ENCODE results near the gene INTS11. TPM values are rescaled to one million over a fixed set of nuclear protein-coding genes. Genes with fewer than 3 reads are reported as not detected.

INTS11 gene
- total and polyA plus RNA-seq, 9 of the 15 experiments (the other 6 are each of a cell fraction or from before 2014, with no cell fraction given), result 3.6 to 183 (median 110) TPM

DNA sequence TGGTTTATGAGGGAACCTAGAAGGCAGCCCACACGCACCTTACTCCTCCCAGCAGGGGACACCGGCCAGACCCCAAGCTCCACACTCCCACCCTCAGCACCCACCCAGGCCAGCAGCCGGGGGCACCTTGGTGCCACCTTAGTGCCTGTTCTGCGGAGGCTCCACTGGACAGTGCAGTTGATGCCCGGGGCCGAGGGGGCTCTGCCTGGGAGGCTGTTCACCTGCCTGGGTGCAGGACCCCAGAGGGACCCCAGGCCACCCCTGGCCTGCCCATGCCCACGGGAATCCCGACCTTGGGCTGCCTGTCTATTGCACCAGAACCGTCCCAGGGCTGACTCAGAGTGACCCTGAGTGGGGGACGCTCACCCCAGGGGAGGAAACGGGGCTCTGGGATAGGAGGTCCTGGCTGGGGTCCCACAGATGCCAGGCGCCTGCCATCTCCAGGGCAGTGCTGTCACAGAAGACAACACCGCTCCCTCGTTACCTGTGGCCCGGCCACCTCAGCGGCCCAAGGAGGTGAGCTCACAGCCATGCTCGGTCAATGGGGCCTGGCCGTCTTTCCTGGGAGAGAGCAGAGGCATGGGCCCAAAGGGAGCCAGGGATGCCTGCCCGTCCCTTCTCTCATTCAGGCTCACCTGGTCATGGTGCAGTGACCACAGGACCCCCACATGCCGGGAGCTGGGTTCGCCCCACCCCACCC is 43.5 kb downstream of the INTS11 start:
- DNase-seq (ENCODE audit: extremely low read depth in 1 of 4, low spot score in 3 of 4) (no peak), FAIRE-seq (no peak), ATAC-seq (no peak)
- CTCF ChIA-PET (ENCODE audit: low intra/inter-chr PET ratio), result no interaction called here
- H3K27ac ChIP-seq (ENCODE audit: extremely low read depth, low read depth, low read length), result no peak overlapping the region
- no peak overlapping the region for H3K4me2 ChIP-seq (ENCODE audit: insufficient read depth, low read length)
- intact Hi-C loops (cut with micrococcal nuclease), result no loop called here
- H3K9ac ChIP-seq (ENCODE audit: insufficient read depth in 1 of 2, low read depth in 2 of 2, low read length in 2 of 2), result no peak overlapping the region
- no peaks in the 10 kb centered on the region for H3K9me3 ChIP-seq (replicated peaks; ENCODE audit: control insufficient read depth, insufficient read depth, low read depth, low read length)
- H3K9me1 ChIP-seq (ENCODE audit: control insufficient read depth, insufficient read depth, low read length), result peaks cover 3% of the 10 kb centered on the region
- H3K27me3 ChIP-seq (ENCODE audit: control insufficient read depth in 2 of 2, insufficient read depth in 2 of 2, low read length in 2 of 2), result peaks cover 0 to 4% of the 10 kb centered on the region in 2 experiments; a peak in 2 of 5 replicates
- H3K4me1 ChIP-seq (replicated peaks in 1 of 2; ENCODE audit: control insufficient read depth in 2 of 2, insufficient read depth in 2 of 2, low read length in 2 of 2), result peaks cover 0 to 44% of the 10 kb centered on the region in 2 experiments; a peak in 3 of 5 replicates
- no peaks in the 10 kb centered on the region for H4K20me1 ChIP-seq (replicated peaks; ENCODE audit: control insufficient read depth, insufficient read depth, low read length)
- 41% methylated on average over 21 of the region's 21 CpGs for WGBS (ENCODE audit: insufficient coverage, low coverage, missing lambda C conversion rate)
- no peaks in the 10 kb centered on the region for H3K36me3 ChIP-seq (ENCODE audit: control insufficient read depth, insufficient read depth, low read length)
- no peak overlapping the region for H3K4me3 ChIP-seq
- H2AFZ ChIP-seq (ENCODE audit: low read depth, low read length), result no peak overlapping the region
- in situ Hi-C loops (cut with MboI), result no loop called here
- POLR2A ChIA-PET, result interaction anchor here (1.4 kb wide), 1 partner anchor 11 kb away, joined by 5 read pairs; no protein-coding TSS in a partner anchor
- no TSS peak for BruUV-seq (replicated peaks)
- H3K79me2 ChIP-seq (ENCODE audit: control insufficient read depth, insufficient read depth, low read length), result no peaks in the 10 kb centered on the region
- TF ChIP-seq PHF20 (IDR thresholded peaks at IDR 0.05; ENCODE audit: partially characterized antibody), result no peak
- TF ChIP-seq EZH2 (IDR thresholded peaks at IDR 0.05; ENCODE audit: borderline replicate concordance, low read depth, low read length), result no peak
- TF ChIP-seq ATF6 (CRISPR knock-in tag; IDR thresholded peaks at IDR 0.05), result no peak
- no peak for TF ChIP-seq RBM34 (IDR thresholded peaks at IDR 0.05; ENCODE audit: borderline replicate concordance, insufficient read depth, low read length)
- no peak for TF ChIP-seq ELF1 (tag; IDR thresholded peaks at IDR 0.05)
- TF ChIP-seq NR2F6 (CRISPR knock-in tag; IDR thresholded peaks at IDR 0.05), result no peak
- TF ChIP-seq ZNF655 (CRISPR knock-in tag; IDR thresholded peaks at IDR 0.05), result no peak
- no peak for TF ChIP-seq ZNF407 (IDR thresholded peaks at IDR 0.05; ENCODE audit: low read depth)

All from K562 (cell line).